Measurements from ENCODE around the gene KYAT1.

GRCh38 chr9:128893354-128893753 lies 11.6 kb upstream of the KYAT1 start:
- TF ChIP-seq CTCF (IDR thresholded peaks at IDR 0.05) (no peak), POLR2A (IDR thresholded peaks at IDR 0.05) (no peak), EP300 (IDR thresholded peaks at IDR 0.05) (no peak)

All from tibial nerve (tissue), 4 donors.